Activated CD8-positive, alpha-beta T cell treated with anti-CD3 and anti-CD28 coated beads for 36 hours (primary cell): ENCODE results near the gene COL21A1. TPM values are rescaled to one million over a fixed set of nuclear protein-coding genes. Genes with fewer than 3 reads are reported as not detected.

ENCODE experiments used
- ATAC-seq: fragments of 200-7000 bp; cut with Tn5 transposase; one replicate; pipeline ENCODE4 v1.10.0; 2021; ENCODE audit warnings: mild to moderate bottlenecking, moderate library complexity
- CTCF ChIA-PET: fragments of 350-600 bp; sonication (Branson Sonifier 250); formaldehyde crosslinking; loops from one replicate; lab custom pipeline; 2021; ENCODE audit warnings: antibody characterized with exemption; lab: Charles Lee
- POLR2A ChIA-PET: fragments of 350-600 bp; sonication (Branson Sonifier 250); formaldehyde crosslinking; loops from one replicate; lab custom pipeline; 2021; ENCODE audit warnings: antibody characterized with exemption; lab: Charles Lee
- DNase-seq: peaks from one replicate; pipeline ENCODE4 v3.0.0-alpha.2; 2020
- H3K27ac Mint-ChIP-seq: one replicate; pipeline ENCODE4 v1.8.0; 2021; ENCODE audit warnings: mild to moderate bottlenecking, mixed read lengths
- H3K27me3 Mint-ChIP-seq: one replicate; pipeline ENCODE4 v1.8.0; 2021; ENCODE audit warnings: mixed read lengths
- H3K36me3 Mint-ChIP-seq: one replicate; pipeline ENCODE4 v1.8.0; 2021; ENCODE audit warnings: low read depth, mixed read lengths
- H3K4me1 Mint-ChIP-seq: one replicate; pipeline ENCODE4 v1.8.0; 2021; ENCODE audit warnings: low read depth, mixed read lengths
- H3K4me3 Mint-ChIP-seq: one replicate; pipeline ENCODE4 v1.8.0; 2021; ENCODE audit warnings: mild to moderate bottlenecking, moderate library complexity, mixed read lengths
- H3K9me3 Mint-ChIP-seq: one replicate; pipeline ENCODE4 v1.8.0; 2021; ENCODE audit warnings: mixed read lengths
- CTCF ChIP-seq: fragments of 200-600 bp; IDR thresholded peaks from one replicate; pipeline ENCODE4 v1.8.0; 2022; ENCODE audit warnings: antibody characterized with exemption, mild to moderate bottlenecking
- intact Hi-C: fragments of 100-400 bp; cut with micrococcal nuclease; formaldehyde crosslinking; loops from one replicate; pipeline ENCODE4 v1.10.0; 2022
- total RNA-seq, 2 experiments: library from RNA; stranded (reverse); gene quantifications; one replicate each; pipeline ENCODE4 v1.2.3, GENCODE V29; 2021

COL21A1 gene
- total RNA-seq, 2 experiments from 2014 or later: not detected

- intact Hi-C loops: loop anchor here (10.0 kb wide), 1 partner anchor 56 kb away; no protein-coding TSS in a partner anchor
- ChIA-PET CTCF (no interaction called here), POLR2A (no interaction called here)
- Mint-ChIP-seq H3K27me3 (peaks cover 2% of the 10 kb centered on the region), H3K4me3 (no peak overlapping the region), H3K9me3 (no peaks in the 10 kb centered on the region), H3K4me1 (no peaks in the 10 kb centered on the region), H3K36me3 (no peaks in the 10 kb centered on the region), H3K27ac (no peak overlapping the region)
- TF ChIP-seq CTCF: no peak
- ATAC-seq (no peak), DNase-seq (no peak)
Measured at GRCh38 chr6:56241124-56241802, 6.1 kb downstream of the COL21A1 start.

DNA sequence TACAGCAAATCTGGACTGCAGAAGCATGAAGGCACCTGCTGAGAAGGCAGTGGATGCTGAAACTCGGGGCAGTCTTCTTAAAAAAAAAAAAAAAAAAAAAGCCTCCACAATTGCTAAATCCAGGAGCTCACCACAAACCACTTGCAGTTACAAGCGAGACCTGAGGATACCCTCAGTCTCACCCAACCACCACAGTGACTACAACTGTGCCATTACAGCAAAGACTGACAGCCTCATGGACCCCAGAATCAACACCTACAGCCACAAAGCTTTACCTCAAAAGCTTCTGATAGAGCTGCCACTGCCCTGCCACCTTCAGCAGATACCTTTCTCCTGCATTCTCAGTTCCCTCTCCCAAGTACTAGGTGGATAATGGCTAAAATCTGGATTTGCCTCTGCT lies 9.0 kb downstream of the COL21A1 start:
- H3K27me3 Mint-ChIP-seq: no peaks in the 10 kb centered on the region
- H3K36me3 Mint-ChIP-seq: no peaks in the 10 kb centered on the region
- H3K27ac Mint-ChIP-seq: no peak overlapping the region
- POLR2A ChIA-PET: no interaction called here
- intact Hi-C loops: no loop called here
- no peaks in the 10 kb centered on the region for H3K9me3 Mint-ChIP-seq
- no peak for DNase-seq
- no peaks in the 10 kb centered on the region for H3K4me1 Mint-ChIP-seq
- no peak for ATAC-seq
- CTCF ChIA-PET: no interaction called here
- H3K4me3 Mint-ChIP-seq: no peak overlapping the region
- TF ChIP-seq CTCF: no peak

DNA sequence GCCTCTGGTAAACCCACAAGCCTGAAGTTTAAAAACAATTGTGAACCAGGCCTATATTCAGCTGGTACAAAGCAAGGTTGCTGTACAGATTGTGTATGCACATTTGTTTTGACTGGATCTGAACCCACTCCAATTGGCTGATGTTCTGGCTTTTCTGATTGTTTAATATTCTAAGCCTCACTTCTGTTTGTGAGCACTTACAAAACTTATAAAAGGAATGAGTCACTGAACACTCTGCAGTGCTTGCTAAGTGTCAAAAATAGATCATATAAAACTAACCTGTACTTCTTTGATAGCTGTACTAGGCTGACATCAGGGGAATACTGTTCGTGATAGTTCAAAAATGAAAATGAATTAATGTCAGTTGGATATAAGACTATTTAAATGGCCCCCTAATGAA lies 12.1 kb downstream of the COL21A1 start:
- ATAC-seq: no peak
- Mint-ChIP-seq H3K36me3 (no peaks in the 10 kb centered on the region), H3K27me3 (no peaks in the 10 kb centered on the region), H3K27ac (no peak overlapping the region), H3K4me3 (no peak overlapping the region), H3K9me3 (no peaks in the 10 kb centered on the region), H3K4me1 (no peaks in the 10 kb centered on the region)
- ChIA-PET POLR2A (no interaction called here), CTCF (no interaction called here)
- no peak for TF ChIP-seq CTCF
- no peak for DNase-seq
- intact Hi-C loops: no loop called here

DNA sequence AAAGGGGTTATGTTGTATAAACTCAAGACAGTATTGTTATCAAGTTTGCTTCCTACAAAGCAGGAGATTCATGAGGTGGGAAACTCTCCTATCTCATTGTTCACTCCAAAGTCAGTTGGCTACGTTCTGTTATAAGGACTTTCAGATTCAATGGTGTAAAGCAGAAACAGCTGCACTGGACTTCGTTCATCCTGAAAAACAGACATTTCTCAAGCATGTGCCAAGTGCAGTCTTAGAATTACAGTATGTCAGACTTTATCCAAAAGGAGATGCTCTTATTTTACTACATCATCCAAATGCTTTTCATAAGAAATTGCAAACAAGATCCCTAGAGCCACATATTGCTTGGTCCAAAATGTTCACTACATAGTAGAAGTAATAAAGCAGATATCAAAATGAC lies 14.9 kb downstream of the COL21A1 start:
- no peaks in the 10 kb centered on the region for H3K36me3 Mint-ChIP-seq
- no peak for DNase-seq
- no peak for ATAC-seq
- H3K4me1 Mint-ChIP-seq: no peaks in the 10 kb centered on the region
- no peaks in the 10 kb centered on the region for H3K9me3 Mint-ChIP-seq
- POLR2A ChIA-PET: no interaction called here
- no peak overlapping the region for H3K4me3 Mint-ChIP-seq
- no peak for TF ChIP-seq CTCF
- CTCF ChIA-PET: no interaction called here
- intact Hi-C loops: no loop called here
- H3K27me3 Mint-ChIP-seq: no peaks in the 10 kb centered on the region
- H3K27ac Mint-ChIP-seq: no peak overlapping the region

GRCh38 chr6:56231827-56232226 lies 15.6 kb downstream of the COL21A1 start:
- intact Hi-C loops: no loop called here
- ATAC-seq: no peak

More at GRCh38 chr6:56231827-56232226, 15.6 kb downstream of the COL21A1 start:
- Mint-ChIP-seq H3K9me3 (no peaks in the 10 kb centered on the region), H3K27me3 (no peaks in the 10 kb centered on the region), H3K36me3 (no peaks in the 10 kb centered on the region), H3K4me1 (no peaks in the 10 kb centered on the region), H3K4me3 (no peak overlapping the region), H3K27ac (no peak overlapping the region)
- TF ChIP-seq CTCF: no peak
- ChIA-PET POLR2A (no interaction called here), CTCF (no interaction called here)
- no peak for DNase-seq
